T-helper 22 cell (primary cell): ENCODE measurements around the gene RASA3.

ENCODE experiments used
- DNase-seq: peaks from one replicate; pipeline ENCODE4 v3.0.0-alpha.2; 2020; ENCODE audit warnings: low read depth

Gene RASA3

DNA sequence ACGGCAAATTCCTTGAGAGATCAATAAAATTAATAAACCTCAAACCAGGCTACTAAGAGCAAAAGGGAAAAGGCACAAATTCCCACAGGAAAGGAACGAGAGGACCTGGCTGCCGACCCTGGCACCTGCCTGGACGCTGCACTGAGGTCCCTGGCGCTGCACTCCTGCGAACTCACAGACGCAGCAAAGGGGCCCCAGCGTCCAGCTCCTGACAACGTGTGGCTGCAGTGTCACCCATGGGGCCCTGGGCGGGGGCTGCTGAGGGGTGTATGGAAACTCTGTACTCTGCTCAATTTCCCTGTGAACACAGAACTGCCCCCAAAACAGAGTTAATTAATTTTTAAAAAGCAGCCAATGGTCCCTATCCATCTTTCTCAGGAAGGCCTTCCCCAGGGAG is 97.2 kb downstream of the RASA3 start:
- no peak for DNase-seq

DNA sequence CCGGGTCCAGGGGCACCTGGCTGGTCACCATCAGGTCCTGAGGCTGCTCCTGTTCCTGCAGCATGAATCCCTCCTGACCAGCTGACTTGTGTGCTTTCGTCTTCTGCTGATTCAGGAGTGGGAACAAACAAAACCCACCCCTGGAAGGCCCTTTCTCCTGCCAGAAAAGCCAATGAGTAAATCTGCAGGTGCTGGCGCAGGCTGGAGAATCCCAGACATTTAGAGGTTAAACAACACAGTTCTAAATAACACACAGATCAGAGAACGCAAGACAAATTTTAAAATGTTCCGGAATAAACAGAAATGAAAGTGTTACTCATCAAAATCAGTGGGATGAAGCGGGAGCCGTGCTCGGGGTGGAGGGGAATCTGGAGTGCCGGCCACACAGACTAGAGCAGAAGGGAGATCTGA is 97.9 kb downstream of the RASA3 start:
- DNase-seq, result no peak

GRCh38 chr13:114033541-114034315 is 98.7 kb downstream of the RASA3 start:
- DNase-seq, result no peak

DNA sequence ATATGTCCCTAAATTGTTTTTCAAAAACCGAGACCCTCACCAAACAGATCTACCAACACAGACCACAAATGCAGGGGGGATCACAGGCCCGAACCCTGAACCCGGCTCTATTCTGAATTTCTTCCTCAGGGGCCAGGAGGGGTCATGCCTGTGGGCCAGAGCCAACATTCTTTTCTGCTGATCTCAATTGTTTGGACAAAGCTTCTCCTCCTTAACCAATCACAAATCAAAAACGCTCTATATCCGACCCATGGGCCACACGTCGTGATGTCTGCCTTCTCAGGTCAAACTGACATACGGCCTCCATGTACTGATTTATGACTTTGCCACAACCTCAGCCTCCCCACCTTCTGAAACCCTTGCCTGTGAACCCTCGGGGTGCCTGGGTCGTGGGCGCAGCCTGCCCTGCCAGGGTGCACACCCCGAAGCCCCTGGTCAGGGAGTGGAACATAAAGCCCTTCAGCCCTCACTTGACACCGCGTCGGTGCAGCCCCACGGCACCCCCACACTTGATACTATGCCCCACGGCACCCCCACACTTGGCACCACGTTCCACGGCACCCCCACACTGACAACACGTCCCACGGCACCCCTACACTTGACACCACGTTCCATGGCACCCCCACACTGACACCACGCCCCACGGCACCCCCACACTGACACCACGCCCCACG is 100.2 kb downstream of the RASA3 start:
- DNase-seq, result no peak

DNA sequence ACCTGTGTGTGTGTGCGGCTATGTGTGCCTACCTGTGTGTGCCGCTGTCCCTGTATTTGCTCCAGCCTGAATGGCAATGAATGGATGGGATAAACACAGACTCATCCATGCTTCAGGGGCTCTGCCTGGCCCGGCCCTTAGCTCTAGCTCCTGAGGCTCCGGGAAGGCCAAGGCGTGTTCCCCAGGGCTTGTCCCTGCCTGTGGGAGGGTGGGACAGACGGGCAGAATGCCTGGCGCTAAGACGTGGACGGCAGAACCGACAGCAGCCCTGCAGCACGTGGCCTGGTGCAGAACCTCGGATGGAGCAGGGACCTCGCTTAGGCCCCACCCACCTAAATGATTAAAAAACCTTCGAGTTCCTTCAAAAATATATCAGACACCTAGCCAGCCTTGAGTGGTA is 100.8 kb downstream of the RASA3 start:
- DNase-seq, result no peak

DNA sequence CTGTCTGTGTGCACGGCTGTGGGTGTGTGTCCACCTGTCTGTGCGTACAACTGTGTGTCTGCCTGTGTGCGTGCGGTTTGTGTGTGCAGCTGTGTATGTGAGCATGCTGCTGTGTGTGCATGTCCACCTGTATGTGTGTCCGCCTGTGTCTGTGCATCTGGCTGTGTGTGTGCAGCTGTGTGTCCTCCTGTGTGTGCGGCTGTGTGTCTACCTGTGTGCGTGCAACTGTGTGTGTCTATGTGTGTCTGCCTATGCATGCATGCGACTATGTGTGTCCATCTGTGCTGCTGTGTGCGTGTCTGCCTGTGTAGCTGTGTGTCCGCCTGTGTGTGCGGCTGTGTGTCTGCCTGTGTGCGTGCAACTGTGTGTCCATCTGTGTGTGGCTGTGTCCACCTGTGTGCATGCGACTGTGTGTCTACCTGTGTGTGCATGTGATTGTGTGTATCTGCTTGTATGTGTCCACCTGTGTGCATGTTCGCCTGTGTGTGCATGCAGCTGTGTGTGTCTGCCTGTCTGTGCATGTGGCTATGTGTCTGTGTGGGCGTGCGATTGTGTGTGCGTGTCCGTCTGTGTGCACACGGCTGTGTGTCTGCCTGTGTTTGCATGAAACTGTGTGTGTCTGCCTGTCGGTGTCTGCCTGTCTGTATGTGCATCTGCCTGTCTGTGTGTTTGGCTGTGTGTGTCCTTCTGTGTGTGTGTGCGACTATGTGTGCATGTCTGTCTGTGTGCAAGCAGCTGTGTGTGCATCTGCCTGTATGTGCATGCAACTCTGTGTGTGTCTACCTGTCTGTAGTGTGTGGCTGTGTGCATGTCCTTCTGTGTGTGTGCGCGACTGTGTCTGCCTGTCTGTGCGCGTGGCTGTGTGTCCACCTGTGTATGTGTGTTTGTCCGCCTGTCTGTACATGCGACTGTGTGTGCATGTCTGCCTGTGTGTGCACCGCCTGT is 101.5 kb downstream of the RASA3 start:
- DNase-seq, result no peak

DNA sequence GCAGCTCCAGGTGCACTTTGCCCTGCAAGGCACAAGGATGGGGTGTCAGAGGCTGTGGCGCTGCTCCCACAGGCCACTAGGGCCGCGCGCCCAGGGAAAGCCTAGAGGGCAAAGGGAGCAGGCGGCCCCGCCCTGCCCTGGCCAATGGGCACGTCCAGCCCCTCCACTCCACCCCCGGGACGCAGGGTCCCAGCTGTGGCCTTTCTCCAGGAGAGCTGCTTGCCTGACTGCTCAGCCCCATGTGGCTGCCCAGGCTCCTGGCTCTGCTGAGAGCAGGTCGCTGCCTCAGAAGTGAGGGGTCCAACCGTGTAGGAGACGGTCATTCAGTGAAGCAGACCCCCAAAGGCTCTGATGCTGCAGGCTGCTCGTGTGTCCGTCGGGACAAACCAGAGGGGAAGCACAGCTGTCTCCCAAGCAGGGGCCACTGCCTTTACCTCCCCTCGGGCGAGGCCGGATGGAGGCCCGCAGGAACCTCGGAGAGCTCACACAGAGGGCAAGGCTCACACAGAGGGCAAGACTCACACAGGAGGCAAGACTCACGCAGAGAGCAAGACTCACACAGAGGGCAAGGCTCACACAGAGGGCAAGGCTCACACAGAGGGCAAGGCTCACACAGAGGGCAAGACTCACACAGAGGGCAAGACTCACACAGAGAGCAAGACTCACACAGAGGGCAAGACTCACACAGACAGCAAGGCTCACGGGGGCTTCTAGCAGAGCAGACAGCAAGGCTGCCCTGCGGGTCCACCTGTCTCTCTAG is 102.4 kb downstream of the RASA3 start:
- no peak for DNase-seq

- no peak for DNase-seq
Observed at GRCh38 chr13:114027826-114028225, 104.6 kb downstream of the RASA3 start.

GRCh38 chr13:114027046-114027715 is 105.2 kb downstream of the RASA3 start:
- no peak for DNase-seq

GRCh38 chr13:114026481-114026880 is 105.9 kb downstream of the RASA3 start:
- DNase-seq, result no peak

DNA sequence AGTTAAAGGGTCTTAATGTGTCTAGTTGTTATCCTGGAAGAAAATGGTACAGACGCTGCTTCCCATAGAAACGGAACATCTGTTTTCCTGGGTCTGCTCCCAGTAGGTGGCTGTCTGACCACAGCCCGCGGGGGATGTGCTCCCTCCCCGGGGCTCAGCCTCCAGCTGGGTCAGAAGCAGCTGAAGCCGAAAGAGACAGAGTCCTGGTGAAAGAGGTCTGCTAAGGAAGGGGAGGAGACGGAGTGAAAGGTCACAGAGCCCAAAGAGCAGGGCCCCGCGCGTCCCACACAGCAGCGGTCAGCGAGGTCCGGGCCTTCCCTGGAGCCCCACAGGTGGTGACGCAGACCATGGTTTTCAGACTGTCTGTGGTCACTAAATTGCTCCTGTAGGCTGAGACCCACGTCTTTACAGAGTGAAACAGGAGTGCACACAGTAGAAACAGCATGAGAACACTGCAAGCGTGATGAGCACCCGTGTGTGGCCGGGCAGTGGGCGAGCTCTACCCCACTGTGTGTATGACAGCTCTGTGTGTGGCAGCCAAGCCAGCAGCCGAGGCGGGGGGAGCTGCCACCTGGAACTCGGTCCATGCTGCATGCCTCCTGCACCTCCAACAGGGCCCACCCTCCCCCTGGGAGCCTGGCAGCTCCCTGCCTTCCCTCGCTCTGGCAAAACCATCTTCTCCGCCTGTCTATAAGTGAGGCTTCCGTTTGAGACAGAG is 106.5 kb downstream of the RASA3 start:
- DNase-seq, result no peak

- DNase-seq, result no peak
Observed at GRCh38 chr13:114025405-114025713, 107.1 kb downstream of the RASA3 start.

DNA sequence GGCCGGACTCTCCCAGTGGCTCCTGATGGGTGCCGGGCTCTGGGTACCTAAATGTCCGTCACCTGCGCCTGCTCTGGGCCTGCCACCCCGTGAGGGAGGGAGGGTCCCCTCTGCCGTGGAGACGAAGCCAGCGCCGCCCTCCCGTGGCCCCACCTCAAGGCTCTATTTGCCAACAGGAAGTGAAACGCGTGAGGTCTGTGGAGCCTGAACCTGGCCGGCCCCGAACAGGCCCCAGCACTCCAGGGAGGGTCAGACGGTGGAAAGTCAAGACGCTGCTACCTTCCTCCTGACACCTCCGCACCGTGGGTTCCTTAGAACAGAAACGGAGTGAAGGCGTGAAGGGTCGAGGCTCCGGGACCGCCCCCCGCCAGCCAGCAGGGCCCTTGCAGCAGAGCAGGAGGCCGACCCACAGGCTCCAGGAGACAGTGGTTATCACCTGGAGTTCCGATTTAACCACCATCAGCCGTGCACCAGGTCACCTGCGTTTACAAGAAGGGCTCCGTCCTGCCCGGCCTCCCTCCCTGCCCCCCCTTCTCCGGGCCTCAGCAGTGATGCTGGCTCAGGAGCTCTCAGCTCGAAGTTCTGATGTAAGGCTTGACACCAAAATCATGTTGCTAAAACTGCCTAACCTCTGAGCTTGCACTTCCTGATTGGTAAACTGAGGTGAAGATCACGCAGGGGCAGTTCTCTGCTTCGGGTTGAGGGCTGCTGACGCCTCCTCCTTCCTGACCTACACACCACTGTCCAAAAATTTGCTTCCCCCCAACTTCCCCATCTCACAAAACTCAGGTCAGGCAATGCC is 107.6 kb downstream of the RASA3 start:
- DNase-seq, result no peak

DNA sequence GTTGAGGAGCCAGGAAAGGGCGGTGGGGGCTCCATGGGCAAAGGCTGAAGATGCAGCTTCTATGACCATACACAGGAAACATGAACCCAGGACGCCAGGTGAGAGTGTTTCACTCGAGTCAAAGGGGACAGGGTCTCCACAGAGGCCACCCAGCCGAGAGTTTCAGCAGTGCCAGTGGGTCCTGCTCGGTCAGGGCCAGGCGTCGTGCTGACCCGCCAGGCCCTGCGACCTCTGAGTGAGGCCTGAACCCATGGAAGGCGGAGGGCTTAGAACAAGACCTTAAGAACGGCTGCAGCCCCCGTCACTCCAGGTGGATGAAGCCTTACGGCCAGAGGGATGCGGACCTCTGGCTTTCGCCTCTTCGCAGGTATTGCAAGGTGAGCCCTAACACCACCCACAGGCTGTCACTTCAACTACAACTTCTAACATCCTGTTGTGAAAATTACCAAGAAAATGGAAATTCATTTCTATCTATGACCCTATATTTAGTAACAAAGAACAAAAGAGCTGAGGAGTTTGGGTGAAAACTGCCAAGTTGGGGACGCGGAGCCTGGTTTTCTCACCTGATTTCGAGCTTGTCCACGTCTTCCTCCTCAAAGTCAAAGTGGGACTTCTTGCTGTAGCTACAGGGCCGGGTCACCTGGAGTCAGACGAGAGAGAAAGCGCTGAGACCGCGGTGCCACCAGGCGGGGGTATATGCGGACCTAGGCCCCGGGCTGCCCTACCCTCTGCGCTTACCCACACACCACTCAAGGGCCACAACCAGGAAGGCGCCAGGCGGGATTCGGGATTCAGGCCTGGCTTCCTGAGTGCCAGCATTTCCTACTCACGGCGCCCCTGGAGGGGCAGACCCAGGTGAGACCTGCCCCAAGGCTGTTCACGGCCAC is 108.5 kb downstream of the RASA3 start:
- no peak for DNase-seq

DNA sequence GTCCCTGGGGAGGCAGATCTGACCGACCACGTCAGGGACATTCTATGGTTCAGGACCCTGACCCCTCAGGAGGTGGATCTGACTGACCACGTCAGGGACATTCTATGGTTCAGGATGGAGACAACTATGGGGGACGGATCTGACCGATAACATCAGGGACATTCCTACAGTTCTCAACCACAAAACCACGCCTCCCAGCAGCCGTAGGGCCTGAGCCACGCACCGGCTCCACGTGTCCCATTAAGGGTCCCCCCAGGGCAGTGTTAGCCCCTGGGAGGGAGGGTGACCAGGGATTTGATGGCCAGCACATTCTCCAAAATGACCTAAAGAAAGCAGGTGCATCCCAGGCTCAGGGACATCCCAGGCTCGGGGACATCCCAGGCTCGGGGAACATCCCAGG is 109.5 kb downstream of the RASA3 start:
- DNase-seq, result no peak

GRCh38 chr13:114022309-114022669 is 110.1 kb downstream of the RASA3 start:
- no peak for DNase-seq

- DNase-seq, result no peak
Observed at GRCh38 chr13:114021464-114022308, 110.7 kb downstream of the RASA3 start.
